ENCODE results near the gene BTBD7. TPM values are rescaled to one million over a fixed set of nuclear protein-coding genes. Genes with fewer than 3 reads are reported as not detected.
A peak's percentile ranks its signal among the peaks of the same experiment; 100 is the strongest.

The BTBD7 gene
- total RNA-seq, 2 experiments from 2014 or later: 13.4 to 16.8 TPM

- peak overlapping the region; percentile 90 for H3K27ac Mint-ChIP-seq
- H3K4me3 Mint-ChIP-seq: peak overlapping the region; percentile 78
- no peaks in the 10 kb centered on the region for H3K27me3 Mint-ChIP-seq
- ChIA-PET CTCF (interaction anchor here (1.2 to 4.6 kb wide), 6 partner anchors 12 to 95 kb away, joined by 3 to 47 read pairs (median 9); partner anchors contain the start of genes LYSET and MOAP1), POLR2A (interaction anchor here (0.5 to 5.0 kb wide), 9 partner anchors 9 to 763 kb away, joined by 3 to 136 read pairs (median 6); partner anchors contain the start of genes LYSET and MOAP1)
- H3K9me3 Mint-ChIP-seq: no peaks in the 10 kb centered on the region
- H3K36me3 Mint-ChIP-seq (ENCODE audit: low read depth): peaks cover 34% of the 10 kb centered on the region
- peaks cover 48% of the 10 kb centered on the region for H3K4me1 Mint-ChIP-seq
- DNase-seq: peak; percentile 32
Measured at GRCh38 chr14:93207468-93208308, 125.1 kb downstream of the BTBD7 start.

DNA sequence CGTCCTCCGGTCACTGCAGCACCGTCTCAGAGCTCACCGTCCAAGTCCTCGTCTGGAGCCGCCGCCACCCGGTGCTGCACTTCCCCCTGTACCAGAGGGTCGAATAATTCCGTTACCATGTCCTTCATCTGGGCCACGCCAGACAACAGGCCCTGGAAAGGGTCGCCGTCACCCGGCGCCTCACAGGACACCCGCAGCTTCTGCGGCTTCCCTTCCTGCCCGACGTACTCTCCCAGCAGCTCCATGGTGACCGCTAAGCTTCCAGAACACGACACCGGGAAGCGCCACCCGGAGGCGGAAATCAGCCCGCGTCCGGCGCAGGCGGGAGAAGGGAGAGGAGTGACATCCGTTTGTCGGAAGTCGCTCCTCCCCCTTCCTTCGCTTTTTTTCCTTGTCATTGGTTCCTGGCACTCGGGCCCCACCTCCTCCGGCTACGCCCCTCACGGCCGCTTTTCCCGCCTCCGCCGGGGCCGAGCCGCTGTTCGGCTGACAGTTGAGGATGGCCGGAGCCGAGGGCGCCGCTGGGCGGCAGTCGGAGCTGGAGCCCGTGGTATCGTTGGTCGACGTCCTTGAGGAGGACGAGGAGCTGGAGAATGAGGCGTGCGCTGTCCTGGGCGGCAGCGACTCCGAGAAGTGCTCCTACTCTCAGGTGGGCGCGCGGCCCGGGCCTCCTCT, 125.9 kb downstream of the BTBD7 start, which contains the start of the genes GON7 and UBR7:
Gene GON7, minus strand, starts transcription at position 273 of the 675 bp plus-strand sequence. Its CDS starts 28 bp downstream, at position 245.
Gene UBR7, plus strand, starts transcription at position 464 of the 675 bp plus-strand sequence. Its CDS starts 36 bp downstream, at position 500.
- peaks cover 29% of the 10 kb centered on the region for H3K36me3 Mint-ChIP-seq (ENCODE audit: low read depth)

GRCh38 chr14:93201155-93201704, 131.6 kb downstream of the BTBD7 start:
- H3K27me3 Mint-ChIP-seq: no peaks in the 10 kb centered on the region
- CTCF ChIA-PET: interaction anchor here (1.9 kb wide), 1 partner anchor 88 kb away, joined by 5 read pairs; no protein-coding TSS in a partner anchor

More for the DNA sequence above, 125.9 kb downstream of the BTBD7 start, which contains the start of the genes GON7 and UBR7:
- Mint-ChIP-seq H3K4me1 (peaks cover 49% of the 10 kb centered on the region), H3K27ac (peak within 1 kb of the TSS; percentile 90), H3K27me3 (no peaks in the 10 kb centered on the region), H3K9me3 (no peaks in the 10 kb centered on the region), H3K4me3 (peak within 1 kb of the TSS; percentile 78)
- ChIA-PET CTCF (interaction anchor here (1.2 to 4.6 kb wide), 7 partner anchors 12 to 94 kb away, joined by 3 to 47 read pairs (median 8); partner anchors contain the start of genes LYSET and MOAP1), POLR2A (interaction anchor here (0.9 to 5.0 kb wide), 10 partner anchors 10 to 764 kb away, joined by 3 to 136 read pairs (median 6); partner anchors contain the start of genes LYSET and MOAP1)
- peak; percentile 92 for DNase-seq

DNA sequence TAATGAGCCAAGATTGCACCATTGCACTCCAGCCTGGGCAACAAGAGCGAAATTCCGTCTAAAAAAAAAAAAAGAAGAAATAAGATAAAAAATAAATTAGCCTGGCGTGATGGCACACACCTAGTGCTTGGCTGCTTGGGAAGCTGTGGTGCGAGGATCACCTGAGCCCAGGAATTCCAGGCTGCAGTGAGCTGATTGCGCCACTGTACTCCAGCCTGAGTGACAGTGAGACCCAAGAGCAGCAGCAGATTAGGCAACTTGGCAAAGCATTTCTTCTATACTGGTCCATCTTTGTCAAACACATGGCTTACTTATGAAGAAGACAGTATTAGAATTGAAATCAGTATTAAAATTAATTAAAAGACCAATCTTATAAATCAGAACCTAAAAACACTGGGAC, 132.3 kb downstream of the BTBD7 start:
- Mint-ChIP-seq H3K36me3 (ENCODE audit: low read depth) (peaks cover 24% of the 10 kb centered on the region), H3K4me1 (peaks cover 20% of the 10 kb centered on the region), H3K4me3 (no peak overlapping the region), H3K9me3 (no peaks in the 10 kb centered on the region), H3K27me3 (no peaks in the 10 kb centered on the region), H3K27ac (no peak overlapping the region)
- POLR2A ChIA-PET: no interaction called here
- CTCF ChIA-PET: no interaction called here
- no peak for DNase-seq

More at GRCh38 chr14:93201155-93201704, 131.6 kb downstream of the BTBD7 start:
- Mint-ChIP-seq H3K9me3 (no peaks in the 10 kb centered on the region), H3K36me3 (ENCODE audit: low read depth) (peaks cover 24% of the 10 kb centered on the region), H3K4me3 (no peak overlapping the region), H3K4me1 (peaks cover 23% of the 10 kb centered on the region), H3K27ac (no peak overlapping the region)
- no peak for DNase-seq
- POLR2A ChIA-PET: no interaction called here

GRCh38 chr14:93199031-93199430, 133.8 kb downstream of the BTBD7 start:
- Mint-ChIP-seq H3K27ac (no peak overlapping the region), H3K36me3 (ENCODE audit: low read depth) (peaks cover 13% of the 10 kb centered on the region), H3K4me3 (no peak overlapping the region), H3K9me3 (no peaks in the 10 kb centered on the region), H3K27me3 (no peaks in the 10 kb centered on the region), H3K4me1 (peaks cover 5% of the 10 kb centered on the region)
- CTCF ChIA-PET: interaction anchor here (0.7 to 1.1 kb wide), 3 partner anchors 15 to 573 kb away, joined by 4 to 5 read pairs (median 4); partner anchors contain the start of gene MOAP1
- DNase-seq: no peak
- POLR2A ChIA-PET: no interaction called here

DNA sequence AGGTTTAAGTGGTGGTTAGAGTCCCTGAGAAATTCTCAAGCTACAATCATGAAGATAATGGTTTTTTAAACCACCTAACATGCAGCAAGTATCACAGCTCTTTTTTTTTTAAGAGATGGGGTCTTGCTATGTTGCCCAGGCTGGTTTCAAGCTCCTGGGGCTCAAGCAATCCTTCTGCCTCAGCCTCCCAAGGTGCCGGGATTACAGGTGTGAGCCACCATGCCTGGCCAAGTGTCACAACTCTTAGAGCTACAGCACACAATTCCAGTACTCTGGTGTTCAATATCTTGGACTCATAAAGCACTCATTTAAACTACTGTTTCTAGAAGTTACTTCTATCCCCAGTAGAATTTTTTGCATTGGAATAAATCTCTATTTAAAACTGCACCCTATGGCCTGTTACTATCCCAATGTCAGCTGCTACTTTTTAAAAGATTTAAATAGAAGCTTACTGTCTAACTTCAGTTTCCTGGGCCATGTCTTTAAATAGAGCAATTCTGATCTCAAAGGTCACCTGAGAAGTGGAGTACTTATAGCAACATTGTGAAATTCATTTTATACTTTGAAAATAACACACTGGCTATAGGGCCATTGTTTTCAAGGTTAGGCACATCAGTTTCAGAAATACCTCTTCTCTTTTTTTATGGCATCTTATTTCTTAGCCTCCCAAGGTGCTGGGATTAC, 137.4 kb downstream of the BTBD7 start:
- no peak overlapping the region for H3K4me3 Mint-ChIP-seq
- CTCF ChIA-PET: interaction anchor here (0.9 to 1.2 kb wide), 4 partner anchors 9 to 82 kb away, joined by 3 to 6 read pairs (median 3); no protein-coding TSS in a partner anchor
- POLR2A ChIA-PET: interaction anchor here (0.8 to 1.7 kb wide), 2 partner anchors 11 to 12 kb away, joined by 3 to 6 read pairs; partner anchors contain the start of genes LYSET, MOAP1 and UBR7
- no peaks in the 10 kb centered on the region for H3K4me1 Mint-ChIP-seq
- no peak overlapping the region for H3K27ac Mint-ChIP-seq
- no peak for DNase-seq
- H3K27me3 Mint-ChIP-seq: no peaks in the 10 kb centered on the region
- no peaks in the 10 kb centered on the region for H3K9me3 Mint-ChIP-seq
- H3K36me3 Mint-ChIP-seq (ENCODE audit: low read depth): peaks cover 11% of the 10 kb centered on the region

Other genes starting within 250 kb of the BTBD7 start
- 10 to 100 TPM; 59.3 to 62.3 TPM for gene ITPK1, start 217.1 kb downstream of the BTBD7 start, total RNA-seq
- gene MOAP1, start 148.1 kb downstream of the BTBD7 start, total RNA-seq: 10 to 100 TPM; 23.1 to 24.6 TPM
- 1 to 10 TPM; 7.4 to 8.3 TPM for gene LYSET, start 147.7 kb downstream of the BTBD7 start, total RNA-seq
- 10 to 100 TPM; 16.0 to 18.2 TPM for gene GON7, start 126.0 kb downstream of the BTBD7 start, total RNA-seq
- gene UBR7, start 125.8 kb downstream of the BTBD7 start, total RNA-seq: 10 to 100 TPM; 43.5 to 47.7 TPM
- not detected for gene COX8C, start 14.1 kb upstream of the BTBD7 start, total RNA-seq
- under 1 TPM in 1 of 2 experiments, not detected in 1; 0.03 TPM for gene UNC79, start 97.9 kb upstream of the BTBD7 start, total RNA-seq

Data from activated CD4-positive, alpha-beta memory T cell treated with anti-CD3 and anti-CD28 coated beads, Interleukin-2, amount 10 ng/mL, durations not matched to agents 7 days and 5 days (primary cell).